HL-60/S4 treated with retinoic acid at 250 ng/mL for 4 days and 3 days (cell line): Measurements from ENCODE around the gene GAB2.

Experiments used
- in situ Hi-C: fragments of 300-500 bp; cut with MboI; formaldehyde crosslinking; loops from 2 replicates; pipeline ENCODE4 v1.7.0; 2022; ENCODE audit warnings: low sequenced_read_pairs

GAB2 gene

GRCh38 chr11:78405805-78406204 lies 11.8 kb downstream of the GAB2 start:
- in situ Hi-C loops, result no loop called here

- in situ Hi-C loops, result no loop called here
Observed at GRCh38 chr11:78403781-78404180, 13.8 kb downstream of the GAB2 start.

- in situ Hi-C loops, result no loop called here
Observed at GRCh38 chr11:78402847-78403246, 14.8 kb downstream of the GAB2 start.

GRCh38 chr11:78400702-78401101 lies 16.9 kb downstream of the GAB2 start:
- in situ Hi-C loops, result no loop called here

GRCh38 chr11:78400116-78400515 lies 17.5 kb downstream of the GAB2 start:
- in situ Hi-C loops, result no loop called here

GRCh38 chr11:78399136-78399535 lies 18.5 kb downstream of the GAB2 start:
- in situ Hi-C loops, result no loop called here

- in situ Hi-C loops, result no loop called here
Observed at GRCh38 chr11:78398715-78399114, 18.9 kb downstream of the GAB2 start.

GRCh38 chr11:78397398-78397797 lies 20.2 kb downstream of the GAB2 start:
- in situ Hi-C loops, result no loop called here

GRCh38 chr11:78395597-78395996 lies 22.0 kb downstream of the GAB2 start:
- in situ Hi-C loops, result no loop called here

GRCh38 chr11:78392854-78393253 lies 24.8 kb downstream of the GAB2 start:
- in situ Hi-C loops, result no loop called here

GRCh38 chr11:78391424-78391823 lies 26.2 kb downstream of the GAB2 start:
- in situ Hi-C loops, result no loop called here

GRCh38 chr11:78390809-78391208 lies 26.8 kb downstream of the GAB2 start:
- in situ Hi-C loops, result no loop called here

- in situ Hi-C loops, result no loop called here
Observed at GRCh38 chr11:78386215-78386941, 31.2 kb downstream of the GAB2 start.

GRCh38 chr11:78385205-78385604 lies 32.4 kb downstream of the GAB2 start:
- in situ Hi-C loops, result no loop called here

GRCh38 chr11:78384231-78384630 lies 33.4 kb downstream of the GAB2 start:
- in situ Hi-C loops, result no loop called here

GRCh38 chr11:78381865-78382264 lies 35.8 kb downstream of the GAB2 start:
- in situ Hi-C loops, result no loop called here

- in situ Hi-C loops, result no loop called here
Observed at GRCh38 chr11:78380615-78381051, 37.0 kb downstream of the GAB2 start.

GRCh38 chr11:78379039-78379670 lies 38.5 kb downstream of the GAB2 start:
- in situ Hi-C loops, result no loop called here

- in situ Hi-C loops, result no loop called here
Observed at GRCh38 chr11:78377625-78378418, 39.8 kb downstream of the GAB2 start.

GRCh38 chr11:78376858-78377257 lies 40.8 kb downstream of the GAB2 start:
- in situ Hi-C loops, result no loop called here

- in situ Hi-C loops, result no loop called here
Observed at GRCh38 chr11:78374917-78375316, 42.7 kb downstream of the GAB2 start.

GRCh38 chr11:78373689-78374088 lies 43.9 kb downstream of the GAB2 start:
- in situ Hi-C loops, result no loop called here
